NCI-H1105 (cell line): Measurements from ENCODE around the gene ZNF133.
"Not testable (repeated sequence)": the region's sequence is repeated elsewhere in the genome, so short reads cannot be mapped to it uniquely, and the experiment has no call there.

Experiments
- DNase-seq: peaks from one replicate; lab custom pipeline; 2025; lab: John Stamatoyannopoulos, UW

The ZNF133 gene

DNA sequence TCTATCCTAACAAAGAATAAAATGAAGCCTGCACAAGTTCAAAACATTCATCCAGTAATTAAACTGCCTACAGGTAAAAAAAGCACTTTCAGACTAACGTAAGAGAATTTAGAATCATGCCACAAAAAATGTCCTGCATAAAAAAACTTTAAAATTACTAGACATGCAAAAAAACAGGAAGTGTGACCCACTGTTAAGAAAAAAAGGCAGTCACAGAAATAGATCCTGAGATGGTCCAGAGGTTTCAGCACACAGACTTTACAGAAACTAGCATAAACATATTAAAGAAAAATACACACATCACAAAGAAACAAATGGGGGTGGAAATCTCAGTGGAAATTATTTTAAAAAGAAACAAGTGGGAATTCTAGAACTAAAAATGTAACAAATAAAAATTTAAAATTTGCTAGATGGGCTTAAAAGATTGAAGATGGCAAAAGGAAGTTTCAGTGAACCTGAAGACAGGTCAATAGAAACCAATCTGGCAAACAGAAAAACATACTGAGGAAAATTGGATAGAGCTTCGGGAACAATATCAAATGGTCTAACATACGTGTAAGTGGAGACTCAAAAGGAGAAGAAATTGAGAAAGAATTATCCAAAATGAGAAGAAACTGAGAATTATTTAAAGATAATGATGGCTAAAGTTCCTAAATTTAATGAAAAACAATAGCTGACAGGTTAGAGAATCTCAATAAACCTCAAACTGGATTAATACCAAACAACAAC, 3.4 kb upstream of the ZNF133 start:
- no peak for DNase-seq

- DNase-seq: no peak
These were observed 797 bp upstream of the ZNF133 start for GRCh38 chr20:18287546-18287914.

DNA sequence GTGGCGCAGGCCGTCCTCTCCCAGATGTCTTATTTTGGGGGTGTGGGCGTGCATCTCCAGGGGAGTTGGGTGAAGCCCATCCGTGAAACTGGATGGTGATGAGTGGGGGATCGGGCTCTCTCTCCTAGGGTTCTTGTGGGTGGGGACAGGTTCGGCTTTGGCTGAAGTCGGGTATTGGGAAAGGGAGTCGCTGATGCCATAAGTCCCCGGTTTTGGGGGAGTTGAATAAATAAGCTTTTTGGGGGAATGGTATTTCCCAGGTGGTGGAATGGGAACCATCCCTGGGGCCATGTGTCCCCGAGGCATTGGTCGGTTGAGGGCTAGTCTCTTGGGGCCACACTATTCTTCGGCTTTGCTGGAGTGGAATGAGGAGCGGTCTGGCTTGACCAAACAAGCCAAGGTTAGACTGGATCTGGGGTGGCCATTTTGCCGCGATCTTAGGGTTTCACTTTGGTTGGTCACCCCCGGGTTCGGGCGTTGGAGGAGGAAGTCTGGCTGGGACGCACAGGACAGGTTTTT, 481 bp downstream of the ZNF133 start:
- DNase-seq: peak; percentile 17

GRCh38 chr20:18289306-18289705, 979 bp downstream of the ZNF133 start:
- no peak for DNase-seq

GRCh38 chr20:18299364-18299763, 11.0 kb downstream of the ZNF133 start:
- DNase-seq: no peak

GRCh38 chr20:18304618-18305017, 16.3 kb downstream of the ZNF133 start:
- no peak for DNase-seq

DNA sequence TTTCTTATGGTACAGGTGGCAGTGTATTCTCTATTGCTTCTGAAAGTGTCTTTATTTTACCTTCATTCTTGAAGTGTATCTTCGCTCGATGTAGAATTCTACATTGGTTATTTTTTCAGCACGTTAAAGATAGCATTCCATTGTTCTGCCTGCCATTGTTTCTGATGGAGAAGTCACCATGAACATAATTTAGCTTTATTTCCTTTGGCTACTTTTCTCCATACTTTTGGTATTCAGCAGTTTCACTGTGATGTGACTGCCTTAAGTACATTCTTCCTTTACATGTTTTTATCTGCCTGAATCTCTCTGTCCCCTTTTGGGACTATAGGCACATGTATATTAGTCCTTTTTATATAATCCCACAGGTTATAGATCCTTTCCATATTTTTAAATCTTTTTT, 19.0 kb downstream of the ZNF133 start:
- DNase-seq: no peak

GRCh38 chr20:18310051-18310450, 21.7 kb downstream of the ZNF133 start:
- DNase-seq: no peak

DNA sequence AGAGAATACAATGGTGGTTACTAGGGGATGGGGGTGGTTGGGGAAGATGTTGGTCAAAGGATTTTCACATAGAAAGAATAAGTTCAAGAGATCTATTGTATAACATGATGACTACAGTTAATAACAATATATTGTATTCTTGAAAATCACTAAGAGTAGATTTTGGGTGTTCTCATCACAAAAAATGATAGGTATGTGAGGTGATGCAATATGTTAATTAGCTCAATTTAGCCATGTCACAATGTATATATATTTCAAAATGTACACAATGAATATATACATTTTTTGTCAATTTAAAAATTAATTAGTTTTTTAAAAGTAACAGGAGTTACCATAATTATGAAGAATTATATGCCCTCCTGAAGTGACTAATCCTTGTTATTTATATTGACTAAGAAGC, 22.3 kb downstream of the ZNF133 start:
- no peak for DNase-seq

DNA sequence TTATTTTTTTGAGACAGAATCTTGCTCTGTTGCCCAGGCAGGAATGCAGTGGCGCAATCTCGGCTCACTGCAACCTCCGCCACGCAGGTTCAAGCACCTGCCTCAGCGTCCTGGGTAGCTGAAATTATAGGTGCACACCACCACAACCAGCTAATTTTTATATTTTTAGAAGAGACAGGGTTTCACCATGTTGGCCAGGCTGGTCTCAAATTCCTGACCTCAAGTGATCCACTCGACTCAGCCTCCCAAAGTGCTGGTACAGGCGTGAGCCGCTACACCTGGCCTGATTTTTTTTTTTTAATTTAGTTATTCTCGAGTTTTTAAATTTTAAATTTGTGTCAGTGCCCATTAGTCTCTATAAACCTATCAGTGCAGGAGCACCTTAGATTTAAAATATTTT, 24.4 kb downstream of the ZNF133 start:
- no peak for DNase-seq

GRCh38 chr20:18313411-18313810, 25.1 kb downstream of the ZNF133 start:
- DNase-seq: no peak

GRCh38 chr20:18314786-18315406, 26.6 kb downstream of the ZNF133 start:
- no peak for DNase-seq

GRCh38 chr20:18316166-18316565, 27.8 kb downstream of the ZNF133 start:
- DNase-seq: no peak

DNA sequence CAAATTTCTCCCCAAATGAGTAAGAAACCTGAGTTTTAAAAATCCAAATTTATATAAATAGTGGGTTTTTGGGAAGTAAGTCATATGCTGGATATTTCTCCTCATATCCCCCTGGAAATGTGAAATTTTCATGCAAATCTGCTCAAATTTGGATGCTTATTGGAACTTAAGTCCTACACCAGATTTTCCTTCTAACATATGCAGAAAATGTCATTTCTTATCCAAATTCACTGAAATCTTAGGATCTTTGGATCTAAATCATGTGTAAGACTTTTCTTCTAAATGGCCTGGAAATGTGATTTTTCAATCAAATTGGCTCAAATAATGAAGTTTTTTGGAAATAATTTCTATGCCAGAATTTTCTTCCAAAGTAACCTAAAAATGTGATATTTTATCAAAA, 33.0 kb downstream of the ZNF133 start:
- no peak for DNase-seq

DNA sequence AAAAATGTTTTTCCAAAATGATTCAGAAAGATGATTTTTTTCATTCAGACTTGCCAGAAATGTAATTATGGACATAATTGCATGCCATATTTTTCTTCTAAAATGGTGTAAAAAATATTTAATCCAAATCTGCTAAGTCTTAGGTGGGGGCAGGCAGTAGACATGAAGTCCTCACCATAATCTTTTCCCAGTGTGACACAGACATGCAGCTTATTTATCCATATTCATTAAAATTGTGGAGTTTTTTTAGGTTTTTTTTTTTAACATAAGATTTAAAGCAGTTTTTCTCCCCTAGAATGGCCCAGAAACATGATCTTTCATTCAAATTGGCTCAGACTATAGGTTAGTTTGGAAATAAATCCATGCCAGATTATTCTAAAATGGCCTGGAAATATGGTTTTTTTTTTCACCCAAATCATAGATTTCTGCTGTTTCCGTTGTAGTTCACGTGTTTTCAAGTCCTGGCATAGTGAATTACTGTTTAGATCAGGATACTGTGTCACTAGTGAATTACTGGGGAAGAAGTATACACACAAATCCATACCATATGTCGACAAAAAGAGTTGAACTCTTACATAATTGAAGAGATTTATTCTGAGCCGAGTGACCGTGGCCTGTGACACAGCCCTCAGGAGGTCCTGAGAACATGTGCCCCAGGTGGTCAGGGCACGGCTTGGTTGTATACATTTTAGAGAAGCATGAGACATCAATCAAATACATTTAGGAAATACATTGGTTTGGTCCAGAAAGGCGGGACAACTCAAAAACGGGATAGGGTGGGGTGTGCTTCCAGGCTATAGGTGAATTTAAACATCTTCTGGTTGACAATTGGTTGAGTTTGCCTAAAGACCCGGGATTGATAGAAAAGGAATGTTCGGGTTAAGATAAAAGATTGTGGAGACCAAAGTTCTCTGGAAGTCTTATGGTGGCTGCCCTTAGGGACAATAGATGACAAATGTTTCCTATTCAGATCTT, 33.9 kb downstream of the ZNF133 start:
- no peak for DNase-seq

GRCh38 chr20:18323705-18324104, 35.4 kb downstream of the ZNF133 start:
- DNase-seq: no peak

DNA sequence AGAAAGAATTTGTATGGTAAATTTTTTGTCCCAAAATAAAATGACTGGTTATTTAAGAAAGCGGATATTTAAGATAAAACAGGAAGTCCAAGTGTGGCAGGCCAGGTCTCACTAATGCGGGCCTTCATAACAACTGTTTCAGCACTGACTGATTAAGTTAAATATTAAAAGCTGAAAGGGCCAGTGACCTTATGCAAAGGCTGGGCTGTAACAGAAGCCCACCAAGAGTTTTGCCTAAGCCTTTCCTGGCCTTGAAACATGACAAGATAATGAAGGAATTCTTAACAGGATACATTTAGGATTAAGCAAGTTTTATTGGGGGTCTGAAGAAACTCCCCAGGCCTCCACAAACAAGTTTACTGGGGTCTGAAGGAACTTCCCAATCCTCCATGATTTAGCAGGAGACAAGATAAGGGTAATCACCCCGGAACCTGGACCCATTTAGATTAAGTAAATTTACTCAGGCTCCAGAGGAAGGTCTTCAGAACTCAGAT, 36.3 kb downstream of the ZNF133 start:
- DNase-seq: no peak

- no peak for DNase-seq
These were observed 38.7 kb downstream of the ZNF133 start for GRCh38 chr20:18326990-18327389.

GRCh38 chr20:18331694-18332093, 43.4 kb downstream of the ZNF133 start:
- DNase-seq: no peak

GRCh38 chr20:18349749-18350148, 61.4 kb downstream of the ZNF133 start:
- not testable (repeated sequence) for DNase-seq

DNA sequence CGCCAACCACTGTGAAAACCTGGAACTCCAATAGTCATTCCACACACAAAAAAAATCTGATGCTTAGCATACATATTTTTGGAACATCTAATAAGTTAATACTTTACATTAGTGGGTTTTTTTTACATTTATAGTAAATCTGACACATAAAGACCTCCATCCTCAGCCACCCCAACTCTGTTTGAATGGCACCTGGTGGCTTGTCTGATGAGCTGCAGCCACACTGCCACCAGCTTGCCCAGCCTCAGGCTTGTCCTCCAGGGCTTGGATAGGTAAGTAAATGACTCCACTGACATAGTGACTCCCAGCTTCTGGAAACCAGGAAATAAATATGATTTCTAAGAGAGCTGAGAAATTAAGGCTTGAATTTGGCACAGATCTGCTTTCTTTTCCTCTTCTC, 71.5 kb downstream of the ZNF133 start:
- no peak for DNase-seq

DNA sequence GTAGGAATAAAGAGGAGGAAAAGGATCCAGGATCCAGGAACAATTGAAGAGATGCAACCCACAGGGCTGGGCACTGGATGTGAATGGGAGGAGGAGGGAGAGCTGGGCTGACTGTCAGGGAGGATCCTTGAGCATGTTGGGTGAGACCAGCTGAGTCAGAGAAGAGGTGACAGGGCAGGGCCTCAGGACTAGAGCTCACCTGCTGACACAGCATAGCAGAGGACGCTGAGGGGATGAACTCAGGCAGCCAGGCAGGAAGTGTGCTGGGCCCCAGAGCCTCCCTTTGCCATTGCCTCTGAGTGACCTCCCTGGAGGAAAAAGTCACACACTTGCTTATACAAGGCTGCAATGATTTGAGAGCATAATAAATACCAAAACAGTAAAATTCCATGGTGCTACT, 72.3 kb downstream of the ZNF133 start:
- no peak for DNase-seq
